ENCODE measurements around the gene FOXP1.

- TF ChIP-seq EZH2 (IDR thresholded peaks at IDR 0.05; ENCODE audit: insufficient read depth, poor library complexity, severe bottlenecking) = no peak
- no peak for TF ChIP-seq EZH2phosphoT487 (IDR thresholded peaks at IDR 0.05; ENCODE audit: insufficient read depth, low read depth)
Observed at GRCh38 chr3:71251156-71251775, 332.3 kb downstream of the FOXP1 start.
